WTC11 (cell line): ENCODE data around the gene ZMPSTE24. TPM values are rescaled to one million over a fixed set of nuclear protein-coding genes. Genes with fewer than 3 reads are reported as not detected.

ENCODE experiments used
- ATAC-seq: fragments of 200-7000 bp; cut with Tn5 transposase; 2 replicates; pipeline ENCODE4 v1.10.0; 2021; ENCODE audit warnings: mild to moderate bottlenecking, moderate library complexity
- CTCF ChIA-PET: fragments of 300-600 bp; sonication (Branson Sonifier 250); formaldehyde crosslinking; loops from one replicate; lab custom pipeline; 2021; ENCODE audit warnings: antibody characterized with exemption; lab: Charles Lee
- POLR2A ChIA-PET: fragments of 350-600 bp; sonication (Branson Sonifier 250); formaldehyde crosslinking; loops from one replicate; lab custom pipeline; 2021; ENCODE audit warnings: antibody characterized with exemption; lab: Charles Lee
- DNase-seq: peaks from one replicate; pipeline ENCODE4 v3.0.0; 2021; ENCODE audit warnings: low spot score
- H3K27ac Mint-ChIP-seq: 2 replicates; pipeline ENCODE4 v1.8.0; 2021; ENCODE audit warnings: mixed read lengths
- H3K27me3 Mint-ChIP-seq: 2 replicates; pipeline ENCODE4 v1.8.0; 2021; ENCODE audit warnings: low read depth, mild to moderate bottlenecking, moderate library complexity, mixed read lengths
- H3K36me3 Mint-ChIP-seq: 2 replicates; pipeline ENCODE4 v1.8.0; 2021; ENCODE audit warnings: mixed read lengths
- H3K4me1 Mint-ChIP-seq: 2 replicates; pipeline ENCODE4 v1.8.0; 2022; ENCODE audit warnings: mixed read lengths
- H3K4me3 Mint-ChIP-seq: 2 replicates; pipeline ENCODE4 v1.8.0; 2021; ENCODE audit warnings: mild to moderate bottlenecking, moderate library complexity, mixed read lengths
- H3K9me3 Mint-ChIP-seq: 2 replicates; pipeline ENCODE4 v1.8.0; 2021; ENCODE audit warnings: mixed read lengths
- CREM ChIP-seq: sonication (generic); formaldehyde crosslinking; IDR thresholded peaks from 2 replicates; pipeline ENCODE4 v1.8.1; 2022; ENCODE audit warnings: mild to moderate bottlenecking, missing genetic modification reagents, moderate library complexity
- CTCF ChIP-seq: fragments of 200-600 bp; IDR thresholded peaks from 2 replicates; pipeline ENCODE4 v1.8.0; 2022; ENCODE audit warnings: antibody characterized with exemption
- ELF4 ChIP-seq: sonication (generic); formaldehyde crosslinking; IDR thresholded peaks from 2 replicates; pipeline ENCODE4 v1.8.1; 2022; ENCODE audit warnings: low read depth, mild to moderate bottlenecking, moderate library complexity, missing genetic modification reagents
- KAT7 ChIP-seq: sonication (generic); formaldehyde crosslinking; IDR thresholded peaks from 2 replicates; pipeline ENCODE4 v1.8.1; 2023; ENCODE audit warnings: missing genetic modification reagents, mild to moderate bottlenecking, borderline replicate concordance
- NR2C2 ChIP-seq: sonication (generic); formaldehyde crosslinking; IDR thresholded peaks from 2 replicates; pipeline ENCODE4 v1.8.0; 2022; ENCODE audit warnings: mild to moderate bottlenecking, missing genetic modification reagents
- TEAD4 ChIP-seq: sonication (generic); formaldehyde crosslinking; IDR thresholded peaks from 2 replicates; pipeline ENCODE4 v1.8.0; 2022; ENCODE audit warnings: mild to moderate bottlenecking, missing genetic modification reagents
- ZNF219 ChIP-seq: sonication (generic); formaldehyde crosslinking; IDR thresholded peaks from 2 replicates; pipeline ENCODE4 v1.8.0; 2023; ENCODE audit warnings: missing genetic modification reagents, mild to moderate bottlenecking, borderline replicate concordance
- ZNF263 ChIP-seq: sonication (generic); formaldehyde crosslinking; IDR thresholded peaks from 2 replicates; pipeline ENCODE4 v1.8.1; 2022; ENCODE audit warnings: low read depth, mild to moderate bottlenecking, moderate library complexity, missing genetic modification reagents
- ZNF281 ChIP-seq: sonication (generic); formaldehyde crosslinking; IDR thresholded peaks from 2 replicates; pipeline ENCODE4 v1.8.0; 2023; ENCODE audit warnings: mild to moderate bottlenecking, missing genetic modification reagents
- total RNA-seq: library from RNA; stranded (reverse); gene quantifications from 3 replicates; pipeline ENCODE4 v1.2.3, GENCODE V29; 2021
- TF ChIP-seq, protein P1 (sequence below): fragments of 250-450 bp; sonication (Bioruptor Pico); IDR thresholded peaks from 2 replicates; pipeline ENCODE4 v2.1.2; 2022; ENCODE audit warnings: mild to moderate bottlenecking, moderate library complexity
- TF ChIP-seq, protein P2 (sequence below): sonication (generic); formaldehyde crosslinking; IDR thresholded peaks from 2 replicates; pipeline ENCODE4 v1.8.1; 2023; ENCODE audit warnings: mild to moderate bottlenecking, missing genetic modification reagents, borderline replicate concordance
- TF ChIP-seq, protein P3 (sequence below): sonication (generic); formaldehyde crosslinking; conservative IDR thresholded peaks from 2 replicates; pipeline ENCODE4 v1.8.1; 2022; ENCODE audit warnings: mild to moderate bottlenecking, missing genetic modification reagents

Gene ZMPSTE24
- total RNA-seq, 1 experiment from 2014 or later: 31.7 TPM

DNA sequence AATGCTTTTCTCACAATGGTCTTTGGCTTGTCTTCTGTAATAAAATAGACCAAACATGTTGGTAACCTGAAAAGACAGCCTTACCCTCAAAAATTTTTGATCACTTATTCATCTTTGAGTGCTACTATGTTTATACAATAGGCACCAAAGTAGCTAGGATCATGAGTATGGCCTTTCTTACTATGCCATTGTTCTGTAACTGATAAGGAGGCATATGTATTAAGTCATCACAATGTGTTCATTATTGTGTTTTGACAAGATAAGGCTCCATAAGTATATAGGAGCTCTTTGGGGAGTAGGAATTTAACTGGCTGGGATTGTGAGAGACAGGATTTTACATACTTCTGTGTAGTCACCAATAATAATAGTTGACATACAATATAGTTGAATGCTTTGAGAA, 9.6 kb upstream of the ZMPSTE24 start (continued):
- TF ChIP-seq, protein P1, sequence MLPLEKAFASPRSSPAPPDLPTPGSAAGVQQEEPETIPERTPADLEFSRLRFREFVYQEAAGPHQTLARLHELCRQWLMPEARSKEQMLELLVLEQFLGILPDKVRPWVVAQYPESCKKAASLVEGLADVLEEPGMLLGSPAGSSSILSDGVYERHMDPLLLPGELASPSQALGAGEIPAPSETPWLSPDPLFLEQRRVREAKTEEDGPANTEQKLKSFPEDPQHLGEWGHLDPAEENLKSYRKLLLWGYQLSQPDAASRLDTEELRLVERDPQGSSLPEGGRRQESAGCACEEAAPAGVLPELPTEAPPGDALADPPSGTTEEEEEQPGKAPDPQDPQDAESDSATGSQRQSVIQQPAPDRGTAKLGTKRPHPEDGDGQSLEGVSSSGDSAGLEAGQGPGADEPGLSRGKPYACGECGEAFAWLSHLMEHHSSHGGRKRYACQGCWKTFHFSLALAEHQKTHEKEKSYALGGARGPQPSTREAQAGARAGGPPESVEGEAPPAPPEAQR (CRISPR knock-in tag): no peak
- TF ChIP-seq ELF4 (CRISPR knock-in tag) (no peak), TEAD4 (CRISPR knock-in tag) (no peak), CREM (CRISPR knock-in tag) (no peak), NR2C2 (CRISPR knock-in tag) (no peak), ZNF219 (CRISPR knock-in tag) (no peak), KAT7 (CRISPR knock-in tag) (no peak)
- TF ChIP-seq, protein P2, sequence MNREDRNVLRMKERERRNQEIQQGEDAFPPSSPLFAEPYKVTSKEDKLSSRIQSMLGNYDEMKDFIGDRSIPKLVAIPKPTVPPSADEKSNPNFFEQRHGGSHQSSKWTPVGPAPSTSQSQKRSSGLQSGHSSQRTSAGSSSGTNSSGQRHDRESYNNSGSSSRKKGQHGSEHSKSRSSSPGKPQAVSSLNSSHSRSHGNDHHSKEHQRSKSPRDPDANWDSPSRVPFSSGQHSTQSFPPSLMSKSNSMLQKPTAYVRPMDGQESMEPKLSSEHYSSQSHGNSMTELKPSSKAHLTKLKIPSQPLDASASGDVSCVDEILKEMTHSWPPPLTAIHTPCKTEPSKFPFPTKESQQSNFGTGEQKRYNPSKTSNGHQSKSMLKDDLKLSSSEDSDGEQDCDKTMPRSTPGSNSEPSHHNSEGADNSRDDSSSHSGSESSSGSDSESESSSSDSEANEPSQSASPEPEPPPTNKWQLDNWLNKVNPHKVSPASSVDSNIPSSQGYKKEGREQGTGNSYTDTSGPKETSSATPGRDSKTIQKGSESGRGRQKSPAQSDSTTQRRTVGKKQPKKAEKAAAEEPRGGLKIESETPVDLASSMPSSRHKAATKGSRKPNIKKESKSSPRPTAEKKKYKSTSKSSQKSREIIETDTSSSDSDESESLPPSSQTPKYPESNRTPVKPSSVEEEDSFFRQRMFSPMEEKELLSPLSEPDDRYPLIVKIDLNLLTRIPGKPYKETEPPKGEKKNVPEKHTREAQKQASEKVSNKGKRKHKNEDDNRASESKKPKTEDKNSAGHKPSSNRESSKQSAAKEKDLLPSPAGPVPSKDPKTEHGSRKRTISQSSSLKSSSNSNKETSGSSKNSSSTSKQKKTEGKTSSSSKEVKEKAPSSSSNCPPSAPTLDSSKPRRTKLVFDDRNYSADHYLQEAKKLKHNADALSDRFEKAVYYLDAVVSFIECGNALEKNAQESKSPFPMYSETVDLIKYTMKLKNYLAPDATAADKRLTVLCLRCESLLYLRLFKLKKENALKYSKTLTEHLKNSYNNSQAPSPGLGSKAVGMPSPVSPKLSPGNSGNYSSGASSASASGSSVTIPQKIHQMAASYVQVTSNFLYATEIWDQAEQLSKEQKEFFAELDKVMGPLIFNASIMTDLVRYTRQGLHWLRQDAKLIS (CRISPR knock-in tag): no peak

DNA sequence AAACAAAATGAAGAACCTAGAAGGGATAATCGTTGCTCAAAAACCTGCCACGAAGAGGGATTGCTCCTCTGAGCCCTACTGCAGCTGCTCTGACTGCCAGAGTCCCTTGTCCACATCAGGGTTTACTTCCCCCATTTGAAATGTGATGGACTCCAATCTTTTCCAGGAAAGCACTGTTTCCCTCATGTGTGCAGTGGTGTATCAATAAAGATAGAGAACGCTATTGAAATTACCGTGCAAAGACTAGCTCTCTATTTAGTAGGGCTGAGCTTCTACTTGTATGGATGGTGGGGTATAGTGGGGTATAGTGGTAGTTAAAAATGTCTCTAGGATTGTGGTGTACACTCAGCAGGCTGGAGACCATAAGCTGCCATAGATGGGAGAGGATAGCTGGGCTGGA, 6.6 kb upstream of the ZMPSTE24 start:
- CTCF ChIA-PET: interaction anchor here (1.3 kb wide), 1 partner anchor 63 kb away, joined by 6 read pairs; no protein-coding TSS in a partner anchor
- no peak for ATAC-seq

More for the DNA sequence above, 6.6 kb upstream of the ZMPSTE24 start:
- TF ChIP-seq, protein P3, sequence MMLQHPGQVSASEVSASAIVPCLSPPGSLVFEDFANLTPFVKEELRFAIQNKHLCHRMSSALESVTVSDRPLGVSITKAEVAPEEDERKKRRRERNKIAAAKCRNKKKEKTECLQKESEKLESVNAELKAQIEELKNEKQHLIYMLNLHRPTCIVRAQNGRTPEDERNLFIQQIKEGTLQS (CRISPR knock-in tag): no peak
- TF ChIP-seq ZNF281 (CRISPR knock-in tag) (no peak), ZNF263 (CRISPR knock-in tag) (no peak), CREM (CRISPR knock-in tag) (no peak), CTCF (no peak)
- Mint-ChIP-seq H3K27ac (no peak overlapping the region), H3K27me3 (no peaks in the 10 kb centered on the region), H3K9me3 (no peaks in the 10 kb centered on the region), H3K4me1 (peaks cover 2% of the 10 kb centered on the region), H3K4me3 (no peak overlapping the region), H3K36me3 (no peaks in the 10 kb centered on the region)
- POLR2A ChIA-PET: interaction anchor here (0.6 kb wide), 1 partner anchor 35 kb away, joined by 3 read pairs; no protein-coding TSS in a partner anchor
- DNase-seq: no peak
